Endodermal cell (in vitro differentiated cells): ENCODE data around the gene CDH11. TPM values are rescaled to one million over a fixed set of nuclear protein-coding genes. Genes with fewer than 3 reads are reported as not detected.

Experiments
- DNase-seq: peaks from one replicate; pipeline ENCODE4 v3.0.0-alpha.2; 2017
- H3K27ac ChIP-seq: 2 replicates; pipeline ENCODE4 v1.5.1; 2013; ENCODE audit warnings: mild to moderate bottlenecking, low read depth, low read length, moderate library complexity
- H3K27me3 ChIP-seq: 2 replicates; pipeline ENCODE4 v1.6.1; 2013; ENCODE audit warnings: mild to moderate bottlenecking, low read length, moderate library complexity; ENCODE audit not compliant: insufficient read depth, control insufficient read depth, poor library complexity, severe bottlenecking
- H3K36me3 ChIP-seq: 2 replicates; pipeline ENCODE4 v1.7.0; 2013; ENCODE audit warnings: mild to moderate bottlenecking, low read length, moderate library complexity; ENCODE audit not compliant: control insufficient read depth, insufficient read depth
- H3K4me1 ChIP-seq: one replicate; pipeline ENCODE4 v1.7.0; 2013; ENCODE audit warnings: low read length; ENCODE audit not compliant: control insufficient read depth, insufficient read depth
- H3K4me3 ChIP-seq: 2 replicates; pipeline ENCODE4 v1.5.1; 2013; ENCODE audit warnings: mild to moderate bottlenecking, low read length, moderate library complexity
- H3K9ac ChIP-seq: 2 replicates; pipeline ENCODE4 v1.6.1; 2013; ENCODE audit warnings: mild to moderate bottlenecking, low read length, moderate library complexity; ENCODE audit not compliant: poor library complexity, severe bottlenecking; ENCODE audit errors: extremely low read depth
- H3K9me3 ChIP-seq: 2 replicates; pipeline ENCODE4 v1.6.1; 2013; ENCODE audit warnings: mild to moderate bottlenecking, low read length, moderate library complexity; ENCODE audit not compliant: control insufficient read depth
- H3K27ac Mint-ChIP-seq: 2 replicates; pipeline ENCODE4 v1.8.0; 2020; ENCODE audit warnings: mixed read lengths
- H3K27me3 Mint-ChIP-seq: 2 replicates; pipeline ENCODE4 v1.8.0; 2021; ENCODE audit warnings: mild to moderate bottlenecking, mixed read lengths; ENCODE audit not compliant: insufficient read depth
- H3K36me3 Mint-ChIP-seq: 2 replicates; pipeline ENCODE4 v1.8.0; 2020; ENCODE audit warnings: low read depth, mixed read lengths
- H3K4me1 Mint-ChIP-seq: 2 replicates; pipeline ENCODE4 v1.8.0; 2020; ENCODE audit warnings: mixed read lengths
- H3K4me3 Mint-ChIP-seq: 2 replicates; pipeline ENCODE4 v1.8.0; 2020; ENCODE audit warnings: mild to moderate bottlenecking, moderate library complexity, mixed read lengths
- H3K9me3 Mint-ChIP-seq: 2 replicates; pipeline ENCODE4 v1.8.0; 2020; ENCODE audit warnings: mild to moderate bottlenecking, mixed read lengths
- CTCF ChIP-seq: fragments of 200-600 bp; sonication (generic); conservative IDR thresholded peaks from 2 replicates; pipeline ENCODE4 v1.5.0; 2021; ENCODE audit warnings: antibody characterized with exemption, mild to moderate bottlenecking
- WGBS, 2 experiments: methylation state at CpG; one replicate each; pipeline versions ENCODE4 v1.1.5 to v1.1.7; 2013; ENCODE audit warnings: missing lambda C conversion rate in 2 of 2, mixed read lengths in 1 of 2; ENCODE audit not compliant: insufficient coverage in 1 of 2, insufficient read length in 1 of 2; 5-methylcytosine and 5-hydroxymethylcytosine counted together
- total RNA-seq, 2 donors: library from RNA; stranded (reverse); fragmentation: NEBNext Ultra II Directional in 1 of 2; extraction: Animal tissue kit (Norgen Biotek cat#: 25700) in 1 of 2; gene quantifications; 2 replicates in 1 of 2; 3 replicates in 1 of 2; pipeline ENCODE4 v1.2.1, GENCODE V29; 2021

Gene CDH11
- total RNA-seq, 2 donors from 2014 or later: 0.73 to 2.9 TPM

- Mint-ChIP-seq H3K27ac (no peak overlapping the region), H3K9me3 (peaks cover 18% of the 10 kb centered on the region), H3K4me1 (no peaks in the 10 kb centered on the region), H3K36me3 (no peaks in the 10 kb centered on the region), H3K4me3 (no peak overlapping the region), H3K27me3 (no peaks in the 10 kb centered on the region)
- Histone ChIP-seq H3K4me3 (no peak overlapping the region), H3K27ac (no peak overlapping the region), H3K9me3 (peaks cover 19% of the 10 kb centered on the region), H3K36me3 (no peaks in the 10 kb centered on the region), H3K9ac (no peak overlapping the region), H3K27me3 (no peaks in the 10 kb centered on the region), H3K4me1 (no peaks in the 10 kb centered on the region)
- no peak for DNase-seq
- TF ChIP-seq CTCF: no peak
- WGBS, 2 experiments: 97% methylated on average over 2 of the region's 2 CpGs; no CpG with 5 or more reads in 1 of the 2 experiments
Observed at GRCh38 chr16:65021852-65022595, 99.8 kb downstream of the CDH11 start.

GRCh38 chr16:65016754-65017153 lies 105.1 kb downstream of the CDH11 start:
- TF ChIP-seq CTCF: no peak
- no peaks in the 10 kb centered on the region for H3K27me3 Mint-ChIP-seq
- H3K9me3 ChIP-seq: peaks cover 28% of the 10 kb centered on the region
- H3K9me3 Mint-ChIP-seq: peaks cover 23% of the 10 kb centered on the region
- no peak overlapping the region for H3K4me3 ChIP-seq
- no peak overlapping the region for H3K27ac ChIP-seq
- no peak overlapping the region for H3K4me3 Mint-ChIP-seq
- no peaks in the 10 kb centered on the region for H3K4me1 ChIP-seq
- no peaks in the 10 kb centered on the region for H3K36me3 Mint-ChIP-seq
- H3K36me3 ChIP-seq: no peaks in the 10 kb centered on the region
- H3K27me3 ChIP-seq: no peaks in the 10 kb centered on the region
- DNase-seq: no peak
- no peak overlapping the region for H3K9ac ChIP-seq
- H3K27ac Mint-ChIP-seq: no peak overlapping the region
- peaks cover 6% of the 10 kb centered on the region for H3K4me1 Mint-ChIP-seq

- no peaks in the 10 kb centered on the region for H3K36me3 ChIP-seq
- peaks cover 6% of the 10 kb centered on the region for H3K4me1 Mint-ChIP-seq
- no peak overlapping the region for H3K4me3 Mint-ChIP-seq
- H3K9me3 Mint-ChIP-seq: peaks cover 23% of the 10 kb centered on the region
- no peak for DNase-seq
- H3K36me3 Mint-ChIP-seq: no peaks in the 10 kb centered on the region
- H3K4me1 ChIP-seq: no peaks in the 10 kb centered on the region
- H3K9me3 ChIP-seq: peaks cover 28% of the 10 kb centered on the region
- H3K27me3 Mint-ChIP-seq: no peaks in the 10 kb centered on the region
- no peaks in the 10 kb centered on the region for H3K27me3 ChIP-seq
- TF ChIP-seq CTCF: no peak
- no peak overlapping the region for H3K27ac Mint-ChIP-seq
- no peak overlapping the region for H3K27ac ChIP-seq
- no peak overlapping the region for H3K9ac ChIP-seq
- H3K4me3 ChIP-seq: no peak overlapping the region
Observed at GRCh38 chr16:65015599-65015998, 106.3 kb downstream of the CDH11 start.
